CD4-positive, CD25-positive, alpha-beta regulatory T cell (primary cell): Measurements from ENCODE around the gene PAMR1. TPM values are rescaled to one million over a fixed set of nuclear protein-coding genes. Genes with fewer than 3 reads are reported as not detected.

ENCODE experiments used
- ATAC-seq, 2 donors: fragments of 150-1000 bp; cut with Tn5 transposase; one replicate each; pipeline ENCODE4 v1.10.0; 2021; ENCODE audit warnings: low read depth in 2 of 2, moderate number of reproducible peaks in 2 of 2, moderate library complexity in 1 of 2
- DNase-seq, 3 donors: peaks; one replicate each; pipeline versions ENCODE4 v3.0.0 to v3.0.0-alpha.2; 2012 to 2022; ENCODE audit warnings: mixed read lengths in 1 of 3
- H3K27ac ChIP-seq: one replicate; pipeline ENCODE4 v1.7.0; 2013; ENCODE audit warnings: mild to moderate bottlenecking, low read length; ENCODE audit not compliant: insufficient read depth, poor library complexity, severe bottlenecking
- H3K27me3 ChIP-seq: one replicate; pipeline ENCODE4 v1.7.0; 2013; ENCODE audit warnings: low read length; ENCODE audit not compliant: control insufficient read depth, insufficient read depth
- H3K36me3 ChIP-seq: one replicate; pipeline ENCODE4 v1.7.0; 2013; ENCODE audit warnings: mild to moderate bottlenecking, low read length, moderate library complexity; ENCODE audit not compliant: control insufficient read depth, insufficient read depth
- H3K4me1 ChIP-seq: 2 replicates; pipeline ENCODE4 v1.7.0; 2013; ENCODE audit warnings: mild to moderate bottlenecking, low read length; ENCODE audit not compliant: insufficient read depth, control insufficient read depth, poor library complexity, severe bottlenecking
- H3K4me3 ChIP-seq: one replicate; pipeline ENCODE4 v1.7.0; 2013; ENCODE audit warnings: low read depth, mild to moderate bottlenecking, low read length, moderate library complexity
- H3K9me3 ChIP-seq, 2 experiments: 1 replicate in 1 of 2; 2 replicates in 1 of 2; pipeline ENCODE4 v1.7.0; 2013; ENCODE audit warnings: low read length in 2 of 2, mild to moderate bottlenecking in 1 of 2, moderate library complexity in 1 of 2; ENCODE audit not compliant: control insufficient read depth in 2 of 2
- H3K27ac Mint-ChIP-seq, 3 donors: one replicate each; pipeline ENCODE4 v1.8.0; 2020 to 2022; ENCODE audit warnings: mild to moderate bottlenecking in 3 of 3, mixed read lengths in 3 of 3, moderate library complexity in 2 of 3
- H3K27me3 Mint-ChIP-seq: one replicate; pipeline ENCODE4 v1.8.0; 2022; ENCODE audit warnings: mild to moderate bottlenecking, mixed read lengths
- H3K36me3 Mint-ChIP-seq: one replicate; pipeline ENCODE4 v1.8.0; 2020; ENCODE audit warnings: mixed read lengths
- H3K4me1 Mint-ChIP-seq, 4 donors: one replicate each; pipeline ENCODE4 v1.8.0; 2020 to 2022; ENCODE audit warnings: mixed read lengths in 4 of 4, mild to moderate bottlenecking in 1 of 4
- H3K4me3 Mint-ChIP-seq, 4 donors: one replicate each; pipeline ENCODE4 v1.8.0; 2020 to 2022; ENCODE audit warnings: mild to moderate bottlenecking in 4 of 4, mixed read lengths in 4 of 4, moderate library complexity in 3 of 4
- H3K9me3 Mint-ChIP-seq, 7 donors: one replicate each; pipeline ENCODE4 v1.8.0; 2020 to 2022; ENCODE audit warnings: mixed read lengths in 7 of 7, mild to moderate bottlenecking in 3 of 7, moderate library complexity in 2 of 7
- polyA plus RNA-seq, 4 donors: library from polyadenylated mRNA; unstranded; fragments of 300-500 nt; fragmentation: Illumina TruSeq; gene quantifications; one replicate each; pipeline ENCODE4 v1.2.3, GENCODE V29; 2021
- total RNA-seq: library from RNA; stranded (reverse); gene quantifications from one replicate; pipeline ENCODE4 v1.2.3, GENCODE V29; 2022

PAMR1 gene
- total and polyA plus RNA-seq, 5 donors from 2014 or later: not detected

DNA sequence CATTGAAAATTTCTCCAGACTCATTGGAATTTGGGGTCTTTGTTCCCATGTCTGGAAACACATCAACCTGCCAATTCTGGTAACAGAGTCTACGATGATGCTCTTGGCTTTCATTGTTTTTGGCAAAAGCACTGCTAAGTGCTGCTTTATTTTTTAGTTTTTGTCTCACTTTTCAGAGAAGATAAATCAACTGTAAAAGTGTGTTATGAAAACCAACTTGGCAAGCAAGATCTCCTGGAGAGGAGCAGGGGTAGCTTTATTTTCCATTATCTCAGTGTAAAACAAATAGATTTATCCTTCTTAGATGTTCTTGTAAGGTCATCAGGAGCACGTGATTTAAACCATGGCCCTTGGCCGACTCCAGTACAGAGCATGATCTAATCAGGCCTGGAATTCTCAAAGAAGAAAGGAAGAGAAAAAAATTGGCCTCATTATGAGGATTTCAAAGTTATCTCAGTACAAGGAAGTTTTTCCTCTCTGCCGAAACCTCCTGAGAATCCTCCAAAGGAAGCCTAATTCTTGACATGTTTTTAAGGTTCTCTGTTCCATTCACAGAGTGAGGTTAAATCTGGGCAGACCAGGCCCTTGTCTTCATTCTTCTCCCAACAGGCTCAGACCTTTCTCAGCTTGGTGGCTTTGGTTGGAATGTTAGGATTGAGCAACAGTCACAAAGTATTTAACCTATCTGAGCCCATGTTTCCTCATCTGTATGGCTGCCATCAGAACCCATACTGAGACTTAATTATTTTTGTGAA, 16.4 kb upstream of the PAMR1 start:
- Histone ChIP-seq H3K4me1 (no peaks in the 10 kb centered on the region), H3K9me3 (no peaks in the 10 kb centered on the region), H3K27me3 (no peaks in the 10 kb centered on the region), H3K4me3 (no peak overlapping the region), H3K27ac (no peak overlapping the region), H3K36me3 (no peaks in the 10 kb centered on the region)
- H3K4me3 Mint-ChIP-seq: no peak overlapping the region
- H3K27me3 Mint-ChIP-seq: peaks cover 4% of the 10 kb centered on the region
- H3K9me3 Mint-ChIP-seq: peaks cover 0 to 7% (median 0%) of the 10 kb centered on the region in 7 donors
- ATAC-seq (no peak), DNase-seq (no peak)
- no peaks in the 10 kb centered on the region for H3K4me1 Mint-ChIP-seq
- H3K27ac Mint-ChIP-seq: no peak overlapping the region
- no peaks in the 10 kb centered on the region for H3K36me3 Mint-ChIP-seq

DNA sequence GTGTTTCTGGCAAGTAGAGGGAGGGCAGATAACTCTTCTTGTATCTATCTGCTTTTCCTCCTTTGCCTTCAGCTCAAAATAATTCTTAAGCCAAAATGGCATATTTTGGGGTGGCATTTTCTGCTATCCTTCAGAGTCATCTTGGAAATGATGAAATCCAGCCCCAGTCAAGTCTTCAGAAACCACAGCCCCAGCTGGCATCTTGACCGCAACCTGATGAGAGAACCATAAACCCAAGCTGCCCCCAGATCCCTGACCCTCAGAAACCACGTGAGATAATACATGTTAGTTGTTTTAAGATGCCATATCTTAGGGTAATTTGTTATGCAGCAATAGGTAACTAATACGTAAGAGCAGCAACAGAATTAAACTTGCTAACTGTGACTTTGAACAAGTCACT, 15.1 kb upstream of the PAMR1 start:
- Mint-ChIP-seq H3K9me3 (peaks cover 0 to 7% (median 0%) of the 10 kb centered on the region in 7 donors), H3K4me3 (no peak overlapping the region), H3K27me3 (peaks cover 4% of the 10 kb centered on the region), H3K27ac (no peak overlapping the region), H3K4me1 (no peaks in the 10 kb centered on the region), H3K36me3 (no peaks in the 10 kb centered on the region)
- Histone ChIP-seq H3K27ac (no peak overlapping the region), H3K4me1 (no peaks in the 10 kb centered on the region), H3K9me3 (no peaks in the 10 kb centered on the region), H3K27me3 (no peaks in the 10 kb centered on the region), H3K36me3 (no peaks in the 10 kb centered on the region), H3K4me3 (no peak overlapping the region)
- DNase-seq (no peak), ATAC-seq (no peak)

DNA sequence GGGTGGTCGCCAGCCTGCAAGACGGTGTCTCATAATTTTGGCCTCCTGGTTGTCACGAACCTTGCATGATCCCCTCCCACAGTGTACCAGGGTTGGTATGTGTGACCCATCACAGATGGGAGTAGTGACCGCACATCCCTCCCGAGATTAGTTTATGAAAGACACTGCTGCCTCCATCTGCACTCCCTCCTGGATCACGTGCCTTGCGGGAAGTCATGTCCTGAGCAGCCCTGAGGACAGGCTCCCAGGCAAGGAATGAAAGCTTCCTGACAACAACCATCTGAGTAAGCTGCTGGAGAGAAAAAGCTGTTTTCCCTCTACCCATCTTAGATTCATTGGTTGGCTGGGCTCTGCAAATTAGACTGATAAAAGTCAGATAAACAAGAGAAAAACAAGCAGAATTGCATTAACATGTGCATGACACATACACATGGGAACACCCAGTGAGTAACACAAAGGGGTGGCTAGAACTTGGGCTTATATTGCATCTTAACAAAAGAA, 14.4 kb upstream of the PAMR1 start:
- DNase-seq: no peak
- Mint-ChIP-seq H3K36me3 (no peaks in the 10 kb centered on the region), H3K4me3 (no peak overlapping the region), H3K9me3 (peaks cover 0 to 7% (median 0%) of the 10 kb centered on the region in 7 donors), H3K27me3 (peaks cover 4% of the 10 kb centered on the region), H3K27ac (peak overlapping the region in 1 of 3 donors; percentile 8), H3K4me1 (no peaks in the 10 kb centered on the region)
- Histone ChIP-seq H3K36me3 (no peaks in the 10 kb centered on the region), H3K27ac (no peak overlapping the region), H3K4me3 (no peak overlapping the region), H3K4me1 (no peaks in the 10 kb centered on the region), H3K27me3 (no peaks in the 10 kb centered on the region), H3K9me3 (no peaks in the 10 kb centered on the region)
- ATAC-seq: no peak

DNA sequence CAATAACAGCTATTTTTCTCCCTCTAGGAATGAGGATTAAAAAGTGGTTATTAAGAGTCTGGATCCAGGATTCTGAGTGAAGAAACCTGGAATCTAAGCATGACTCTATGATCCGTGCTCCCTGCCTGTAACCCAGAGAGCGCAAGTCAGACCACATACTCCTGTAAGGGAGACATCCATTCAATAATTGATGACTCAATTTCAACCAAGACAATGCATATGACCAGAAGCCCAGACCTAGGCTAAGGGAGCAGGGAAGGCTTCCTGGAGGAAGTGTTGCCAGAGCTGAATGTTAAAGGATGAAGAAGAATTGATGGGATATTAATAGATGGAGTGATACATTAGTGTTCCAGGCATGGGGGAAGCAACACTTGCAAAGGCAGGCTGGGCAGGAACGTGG, 13.8 kb upstream of the PAMR1 start:
- H3K4me1 Mint-ChIP-seq: no peaks in the 10 kb centered on the region
- no peaks in the 10 kb centered on the region for H3K27me3 ChIP-seq
- H3K27me3 Mint-ChIP-seq: peaks cover 4% of the 10 kb centered on the region
- no peak overlapping the region for H3K27ac ChIP-seq
- ATAC-seq (no peak), DNase-seq (no peak)
- H3K36me3 Mint-ChIP-seq: no peaks in the 10 kb centered on the region
- H3K36me3 ChIP-seq: no peaks in the 10 kb centered on the region
- peaks cover 0 to 7% (median 0%) of the 10 kb centered on the region in 7 donors for H3K9me3 Mint-ChIP-seq
- H3K9me3 ChIP-seq: no peaks in the 10 kb centered on the region
- H3K4me3 Mint-ChIP-seq: no peak overlapping the region
- H3K4me3 ChIP-seq: no peak overlapping the region
- H3K27ac Mint-ChIP-seq: no peak overlapping the region
- H3K4me1 ChIP-seq: no peaks in the 10 kb centered on the region

DNA sequence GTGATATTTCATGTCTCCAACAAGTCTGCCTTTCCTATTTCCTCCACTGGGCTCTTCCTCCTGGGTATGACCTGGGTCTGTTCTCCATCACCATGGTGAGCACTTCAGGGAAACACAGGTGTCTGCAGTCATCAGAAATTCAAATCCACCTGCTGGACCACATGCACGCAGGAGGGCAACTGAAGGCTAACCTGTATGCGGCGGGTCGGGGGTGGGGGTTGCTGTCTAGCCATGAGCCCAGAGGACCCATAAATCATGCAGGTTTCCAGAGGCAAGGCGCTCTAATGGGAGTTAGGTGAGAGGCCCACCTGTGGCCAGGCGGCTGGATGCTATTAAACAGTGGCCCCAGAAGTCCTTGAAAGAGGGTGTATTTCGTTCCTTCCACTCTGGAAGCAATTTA, 11.1 kb upstream of the PAMR1 start:
- H3K27ac ChIP-seq: no peak overlapping the region
- H3K27me3 Mint-ChIP-seq: peaks cover 13% of the 10 kb centered on the region
- H3K4me3 ChIP-seq: no peak overlapping the region
- no peak overlapping the region for H3K4me3 Mint-ChIP-seq
- no peaks in the 10 kb centered on the region for H3K36me3 ChIP-seq
- no peaks in the 10 kb centered on the region for H3K4me1 Mint-ChIP-seq
- H3K36me3 Mint-ChIP-seq: no peaks in the 10 kb centered on the region
- no peak for DNase-seq
- no peak for ATAC-seq
- H3K27me3 ChIP-seq: no peaks in the 10 kb centered on the region
- no peaks in the 10 kb centered on the region for H3K4me1 ChIP-seq
- no peak overlapping the region for H3K27ac Mint-ChIP-seq
- H3K9me3 Mint-ChIP-seq: peaks cover 0 to 1% (median 0%) of the 10 kb centered on the region in 7 donors
- H3K9me3 ChIP-seq: no peaks in the 10 kb centered on the region

DNA sequence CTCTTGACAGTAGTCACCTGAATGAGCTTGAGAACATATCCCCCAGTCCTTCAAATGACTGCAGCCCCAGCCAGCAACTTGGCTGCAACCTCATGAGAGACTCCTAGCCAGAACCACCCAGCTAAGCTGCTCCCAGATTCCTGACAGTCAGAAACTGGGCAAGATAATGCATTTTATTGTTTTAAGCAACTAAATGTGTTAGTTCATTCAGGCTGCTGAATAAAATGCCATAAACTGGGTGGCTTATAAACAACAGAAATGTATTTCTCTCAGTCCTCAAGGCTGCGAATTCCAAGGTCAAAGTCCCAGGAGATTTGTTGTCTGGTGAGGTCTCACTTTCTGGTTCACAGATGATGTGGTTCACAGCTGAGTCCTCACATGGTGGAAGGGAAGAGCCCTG, 5.8 kb upstream of the PAMR1 start:
- ATAC-seq (no peak), DNase-seq (no peak)
- H3K27me3 Mint-ChIP-seq: peaks cover 27% of the 10 kb centered on the region
- H3K36me3 Mint-ChIP-seq: no peaks in the 10 kb centered on the region
- Histone ChIP-seq H3K4me1 (no peaks in the 10 kb centered on the region), H3K4me3 (no peak overlapping the region), H3K27ac (no peak overlapping the region), H3K9me3 (no peaks in the 10 kb centered on the region), H3K36me3 (no peaks in the 10 kb centered on the region), H3K27me3 (peaks cover 9% of the 10 kb centered on the region)
- no peak overlapping the region for H3K4me3 Mint-ChIP-seq
- H3K9me3 Mint-ChIP-seq: peaks cover 0 to 1% (median 0%) of the 10 kb centered on the region in 7 donors
- H3K27ac Mint-ChIP-seq: no peak overlapping the region
- no peaks in the 10 kb centered on the region for H3K4me1 Mint-ChIP-seq

DNA sequence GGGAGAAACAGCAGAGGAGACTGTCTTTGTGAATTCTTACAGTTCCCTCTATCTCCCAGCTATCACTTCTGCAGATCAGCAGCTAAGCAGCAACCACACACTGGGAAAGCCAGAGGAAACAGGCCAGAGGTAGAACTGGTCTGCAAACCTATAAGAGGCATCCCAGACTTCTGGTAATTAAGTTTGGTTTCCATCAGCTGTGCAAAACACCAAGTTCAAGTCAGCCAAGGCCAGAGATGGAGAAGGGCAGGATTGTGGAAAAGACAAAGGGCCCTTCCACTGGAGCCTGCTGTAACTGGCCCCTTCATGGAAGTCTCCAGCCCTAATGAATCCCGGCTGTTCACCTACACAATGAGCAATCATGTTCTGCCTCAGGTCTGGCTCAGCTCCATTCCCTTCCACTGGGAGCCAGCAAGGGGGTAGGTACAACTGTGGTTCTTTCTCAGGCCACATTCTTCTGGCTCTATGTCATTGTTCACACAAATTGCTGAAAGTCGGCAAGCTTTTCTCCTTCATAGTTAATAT, 4.6 kb upstream of the PAMR1 start:
- H3K4me3 Mint-ChIP-seq: no peak overlapping the region
- Histone ChIP-seq H3K9me3 (no peaks in the 10 kb centered on the region), H3K27me3 (peaks cover 12% of the 10 kb centered on the region), H3K36me3 (no peaks in the 10 kb centered on the region), H3K4me3 (no peak overlapping the region), H3K27ac (no peak overlapping the region), H3K4me1 (no peaks in the 10 kb centered on the region)
- no peak for ATAC-seq
- H3K27me3 Mint-ChIP-seq: peaks cover 31% of the 10 kb centered on the region
- H3K36me3 Mint-ChIP-seq: no peaks in the 10 kb centered on the region
- no peak overlapping the region for H3K27ac Mint-ChIP-seq
- H3K4me1 Mint-ChIP-seq: no peaks in the 10 kb centered on the region
- DNase-seq: no peak
- H3K9me3 Mint-ChIP-seq: peaks cover 0 to 3% (median 0%) of the 10 kb centered on the region in 7 donors

DNA sequence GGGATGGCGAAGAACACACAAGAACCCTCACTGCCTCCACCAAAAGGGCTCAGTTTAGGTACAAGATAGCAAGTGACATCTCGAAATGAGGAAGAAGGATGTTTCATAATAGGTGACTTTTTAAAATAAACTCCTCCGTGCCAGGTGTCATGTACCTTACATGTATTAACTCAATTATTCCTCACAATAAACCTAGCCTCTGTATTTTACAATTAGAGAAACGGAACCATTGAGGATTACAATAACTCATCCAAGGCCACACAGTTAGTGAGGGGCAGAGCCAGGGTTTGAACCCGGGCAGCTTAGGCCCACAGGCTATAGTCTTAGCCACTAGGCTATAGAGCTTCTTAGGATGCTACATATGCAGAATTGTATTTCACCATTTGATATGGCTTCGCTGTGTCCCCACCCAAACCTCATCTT, 965 bp upstream of the PAMR1 start:
- Histone ChIP-seq H3K27ac (no peak overlapping the region), H3K27me3 (peaks cover 23% of the 10 kb centered on the region), H3K9me3 (no peaks in the 10 kb centered on the region), H3K4me1 (no peaks in the 10 kb centered on the region), H3K36me3 (no peaks in the 10 kb centered on the region), H3K4me3 (no peak overlapping the region)
- DNase-seq (no peak), ATAC-seq (no peak)
- Mint-ChIP-seq H3K4me3 (no peak overlapping the region), H3K36me3 (no peaks in the 10 kb centered on the region), H3K27me3 (peaks cover 38% of the 10 kb centered on the region), H3K9me3 (peaks cover 0 to 5% (median 0%) of the 10 kb centered on the region in 7 donors), H3K27ac (no peak overlapping the region), H3K4me1 (no peaks in the 10 kb centered on the region)
